Uterus (tissue), 4 donors: ENCODE results near the gene TMEM30A. TPM values are rescaled to one million over a fixed set of nuclear protein-coding genes. Genes with fewer than 3 reads are reported as not detected.

Source experiments
- DNase-seq, 2 donors: peaks; one replicate each; pipeline ENCODE4 v3.0.0-alpha.2; 2019 to 2020
- H3K27ac ChIP-seq, 2 donors: fragments of 200-600 bp; sonication (generic); 1 replicate in 1 of 2; 2 replicates in 1 of 2; pipeline ENCODE4 v1.5.1; 2016 to 2018
- H3K27me3 ChIP-seq, 2 donors: fragments of 200-600 bp; sonication (generic); one replicate each; pipeline ENCODE4 v1.5.1; 2018 to 2019; ENCODE audit warnings: control low read depth in 1 of 2
- H3K36me3 ChIP-seq, 2 donors: fragments of 200-600 bp; sonication (generic); one replicate each; pipeline ENCODE4 v1.5.1; 2019; ENCODE audit warnings: control low read depth in 1 of 2
- H3K4me1 ChIP-seq, 2 donors: fragments of 200-600 bp; sonication (generic); one replicate each; pipeline ENCODE4 v1.5.1; 2018 to 2019; ENCODE audit warnings: control low read depth in 1 of 2
- H3K4me3 ChIP-seq, 2 donors: fragments of 200-600 bp; sonication (generic); 1 replicate in 1 of 2; 2 replicates in 1 of 2; pipeline ENCODE4 v1.5.1; 2018 to 2019; ENCODE audit warnings: mild to moderate bottlenecking in 1 of 2
- H3K9me3 ChIP-seq, 2 donors: fragments of 200-600 bp; sonication (generic); one replicate each; pipeline ENCODE4 v1.5.1; 2019; ENCODE audit warnings: control low read depth in 1 of 2
- POLR2A ChIP-seq, 2 donors: fragments of 450-650 bp; IDR thresholded peaks; one replicate each; pipeline ENCODE4 v1.6.1; 2016; ENCODE audit warnings: antibody characterized with exemption in 2 of 2, mild to moderate bottlenecking in 1 of 2, moderate library complexity in 1 of 2
- intact Hi-C: fragments of 100-400 bp; cut with DNase I; formaldehyde crosslinking; loops from one replicate; pipeline ENCODE4 v1.15.1; 2023; ENCODE audit warnings: low total_unique reads
- total RNA-seq, 4 donors: library from RNA; depleted of rRNA in 3 of 4; stranded (reverse); fragments of >200 nt in 3 of 4; gene quantifications; one replicate each; pipeline versions ENCODE4 v1.1.0 to v1.2.4, GENCODE V29; 2014 to 2023
- TF ChIP-seq, protein P1 (sequence below), 4 experiments: fragments of 200-600 bp in 2 of 4; fragments of 450-650 bp in 2 of 4; sonication (generic) in 2 of 4; IDR thresholded peaks; one replicate each; pipeline ENCODE4 v1.5.1; 2016 to 2019; ENCODE audit warnings: antibody characterized with exemption in 4 of 4, mild to moderate bottlenecking in 2 of 4, moderate library complexity in 1 of 4
- donor health status: DM: yes; HTN: yes; CAD: no.

TMEM30A gene
- total RNA-seq, 4 donors from 2014 or later, result 71.0 to 194 (median 125) TPM

DNA sequence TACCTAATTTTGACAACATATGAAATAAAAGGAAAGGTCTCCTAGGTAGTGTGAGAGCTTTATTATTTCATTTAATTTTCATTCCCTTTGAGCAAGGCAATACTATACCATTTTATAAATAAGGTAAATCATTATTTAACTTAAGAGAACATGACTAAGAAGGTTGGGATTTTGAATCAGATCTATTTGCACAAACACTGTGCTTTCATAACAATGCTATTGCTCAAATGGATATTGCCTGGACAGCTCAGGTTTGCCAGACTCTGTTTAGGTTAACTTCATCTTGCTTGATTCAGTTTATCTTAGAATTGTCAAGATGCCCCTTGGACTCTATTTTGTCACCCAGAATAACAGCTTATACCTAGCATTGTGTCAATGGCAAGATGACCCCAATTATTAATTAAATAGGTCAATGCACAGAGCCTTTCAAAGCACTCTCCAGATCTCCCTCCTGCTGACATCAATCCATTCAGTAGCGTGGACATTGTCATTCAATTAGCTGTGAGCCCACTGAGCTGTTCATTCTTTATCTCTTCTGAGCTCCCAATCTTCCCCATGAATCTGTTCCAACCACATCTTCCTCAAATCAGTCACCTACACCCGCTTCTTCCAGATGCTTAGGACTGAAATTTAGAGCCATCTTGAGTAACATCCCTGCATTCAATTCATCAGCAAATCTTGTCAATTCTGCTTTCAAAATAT is 42.1 kb upstream of the TMEM30A start:
- no peak overlapping the region for H3K4me3 ChIP-seq
- TF ChIP-seq POLR2A (IDR thresholded peaks at IDR 0.05), result no peak
- H3K27ac ChIP-seq, result no peak overlapping the region
- H3K36me3 ChIP-seq, result no peaks in the 10 kb centered on the region
- no peaks in the 10 kb centered on the region for H3K9me3 ChIP-seq
- H3K4me1 ChIP-seq, result no peaks in the 10 kb centered on the region
- DNase-seq, result no peak
- intact Hi-C loops, result no loop called here
- no peaks in the 10 kb centered on the region for H3K27me3 ChIP-seq

DNA sequence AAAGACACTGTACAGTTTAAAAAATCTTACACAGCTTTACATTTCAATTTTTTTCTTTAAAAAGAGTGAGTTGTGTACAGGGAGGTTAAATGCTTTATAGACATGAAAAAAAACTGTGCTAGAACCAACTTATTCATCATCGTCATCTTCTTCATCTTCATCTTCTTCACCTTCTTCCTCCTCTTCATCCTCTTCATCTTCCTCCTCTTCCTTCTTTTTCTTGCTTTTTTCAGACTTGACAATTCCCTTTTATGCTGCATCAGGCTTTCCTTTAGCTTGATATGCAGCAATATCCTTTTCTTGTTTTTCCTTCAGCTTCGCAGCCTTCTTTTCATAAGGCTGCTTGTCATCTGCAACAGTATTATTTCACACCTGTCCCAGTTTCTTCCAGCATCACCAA is 34.3 kb upstream of the TMEM30A start:
- no peak for TF ChIP-seq POLR2A (IDR thresholded peaks at IDR 0.05)
- TF ChIP-seq, protein P1, sequence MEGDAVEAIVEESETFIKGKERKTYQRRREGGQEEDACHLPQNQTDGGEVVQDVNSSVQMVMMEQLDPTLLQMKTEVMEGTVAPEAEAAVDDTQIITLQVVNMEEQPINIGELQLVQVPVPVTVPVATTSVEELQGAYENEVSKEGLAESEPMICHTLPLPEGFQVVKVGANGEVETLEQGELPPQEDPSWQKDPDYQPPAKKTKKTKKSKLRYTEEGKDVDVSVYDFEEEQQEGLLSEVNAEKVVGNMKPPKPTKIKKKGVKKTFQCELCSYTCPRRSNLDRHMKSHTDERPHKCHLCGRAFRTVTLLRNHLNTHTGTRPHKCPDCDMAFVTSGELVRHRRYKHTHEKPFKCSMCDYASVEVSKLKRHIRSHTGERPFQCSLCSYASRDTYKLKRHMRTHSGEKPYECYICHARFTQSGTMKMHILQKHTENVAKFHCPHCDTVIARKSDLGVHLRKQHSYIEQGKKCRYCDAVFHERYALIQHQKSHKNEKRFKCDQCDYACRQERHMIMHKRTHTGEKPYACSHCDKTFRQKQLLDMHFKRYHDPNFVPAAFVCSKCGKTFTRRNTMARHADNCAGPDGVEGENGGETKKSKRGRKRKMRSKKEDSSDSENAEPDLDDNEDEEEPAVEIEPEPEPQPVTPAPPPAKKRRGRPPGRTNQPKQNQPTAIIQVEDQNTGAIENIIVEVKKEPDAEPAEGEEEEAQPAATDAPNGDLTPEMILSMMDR (IDR thresholded peaks at IDR 0.05), result no peak
- intact Hi-C loops, result no loop called here
- Histone ChIP-seq H3K27me3 (no peaks in the 10 kb centered on the region), H3K4me1 (no peaks in the 10 kb centered on the region), H3K4me3 (no peak overlapping the region), H3K9me3 (no peaks in the 10 kb centered on the region), H3K36me3 (no peaks in the 10 kb centered on the region), H3K27ac (no peak overlapping the region)
- DNase-seq, result no peak

DNA sequence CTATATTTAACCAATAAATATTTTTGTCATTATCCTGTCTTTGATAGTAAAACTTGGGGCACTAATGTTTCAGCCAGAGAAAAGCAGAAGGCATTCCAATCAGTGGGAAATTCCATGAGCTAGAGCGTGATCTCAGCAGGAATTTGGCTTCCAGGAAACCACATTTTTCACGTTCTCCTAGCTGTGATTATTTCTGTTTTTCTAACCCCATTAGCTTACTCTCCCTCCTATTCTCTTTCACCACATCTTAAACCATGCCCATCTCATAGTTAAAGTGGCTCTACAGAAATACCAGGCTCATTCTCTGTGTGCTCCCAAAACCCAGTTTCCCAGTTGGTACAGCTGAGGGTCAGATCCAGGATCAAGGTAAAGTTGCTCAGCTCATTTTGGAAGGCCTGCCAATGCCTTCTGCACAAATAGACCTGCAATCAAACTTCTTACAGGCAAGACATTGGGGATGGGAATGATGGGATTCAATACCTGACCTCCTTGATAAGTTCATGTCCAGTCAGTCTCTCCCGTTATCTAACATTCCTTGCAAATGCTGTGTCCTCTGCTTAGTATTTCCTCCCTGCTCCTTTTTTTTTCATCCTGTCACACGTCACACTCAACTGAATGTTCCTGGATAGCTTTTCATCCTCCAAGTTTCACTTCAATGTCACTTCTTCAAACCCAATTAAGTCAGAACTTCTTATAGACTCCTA is 33.1 kb upstream of the TMEM30A start:
- intact Hi-C loops, result no loop called here
- Histone ChIP-seq H3K4me1 (no peaks in the 10 kb centered on the region), H3K27me3 (no peaks in the 10 kb centered on the region), H3K36me3 (no peaks in the 10 kb centered on the region), H3K9me3 (no peaks in the 10 kb centered on the region), H3K4me3 (no peak overlapping the region), H3K27ac (peak overlapping the region; percentile 24 to 45)
- DNase-seq, result no peak
- TF ChIP-seq POLR2A (IDR thresholded peaks at IDR 0.05), result no peak
- TF ChIP-seq, protein P1 (IDR thresholded peaks at IDR 0.05), result no peak

DNA sequence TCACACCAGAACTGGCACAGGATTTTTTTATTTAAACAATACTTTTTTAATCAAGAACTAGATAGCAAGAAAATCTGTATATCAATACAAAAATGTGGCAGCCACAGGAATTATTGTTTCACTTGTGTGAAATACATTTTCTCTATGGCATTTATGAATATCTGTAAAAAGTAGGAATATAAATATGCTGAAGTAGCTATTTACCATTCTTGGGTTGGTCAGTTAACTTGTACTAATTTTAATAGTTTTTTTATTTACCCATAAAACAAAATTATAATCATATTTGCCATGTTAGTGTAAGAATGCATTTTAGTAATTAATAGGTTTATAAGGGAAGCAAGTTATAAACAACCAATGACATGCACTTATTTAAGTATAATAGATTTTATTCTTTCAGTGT is 31.4 kb upstream of the TMEM30A start:
- H3K36me3 ChIP-seq, result no peaks in the 10 kb centered on the region
- no peak overlapping the region for H3K4me3 ChIP-seq
- no peak overlapping the region for H3K27ac ChIP-seq
- H3K27me3 ChIP-seq, result no peaks in the 10 kb centered on the region
- H3K9me3 ChIP-seq, result no peaks in the 10 kb centered on the region
- intact Hi-C loops, result no loop called here
- H3K4me1 ChIP-seq, result no peaks in the 10 kb centered on the region
- no peak for TF ChIP-seq POLR2A (IDR thresholded peaks at IDR 0.05)
- TF ChIP-seq, protein P1 (IDR thresholded peaks at IDR 0.05), result no peak
- DNase-seq, result no peak

DNA sequence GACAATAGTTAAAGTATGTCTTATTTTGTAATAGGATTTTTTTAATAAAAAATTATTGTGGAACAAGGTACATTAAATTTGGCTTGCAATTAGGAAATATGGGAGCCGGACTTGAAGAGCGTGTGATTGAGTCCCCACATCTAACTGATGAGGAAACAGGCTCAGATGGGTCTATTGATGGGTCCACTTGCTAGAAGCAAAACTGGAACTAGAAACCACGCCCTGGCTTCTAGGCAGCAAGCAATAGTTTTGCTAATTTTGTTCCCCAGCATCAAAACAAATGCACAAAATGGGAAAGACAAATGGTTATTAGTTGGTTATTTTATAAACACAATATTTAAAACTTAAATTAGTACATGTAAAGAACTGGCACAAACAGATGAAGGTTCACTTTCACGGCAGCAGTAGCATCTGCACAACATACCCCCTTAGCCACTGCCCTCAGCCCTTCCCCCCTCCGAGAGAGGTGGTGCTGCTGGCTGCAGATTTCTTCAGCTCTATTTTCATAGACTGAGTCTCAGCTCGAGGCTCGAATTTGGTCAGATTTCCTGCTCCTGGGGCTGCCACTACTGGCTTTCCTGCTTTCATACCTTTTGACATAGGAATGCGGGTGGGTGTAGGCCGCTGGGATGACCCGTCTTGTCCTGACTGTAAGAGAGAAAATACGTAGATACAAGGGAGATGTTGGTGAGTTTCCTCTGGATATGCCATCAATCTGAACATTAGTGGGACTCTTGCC is 23.8 kb upstream of the TMEM30A start:
- TF ChIP-seq, protein P1 (IDR thresholded peaks at IDR 0.05), result no peak
- TF ChIP-seq POLR2A (IDR thresholded peaks at IDR 0.05), result no peak
- no peak overlapping the region for H3K4me3 ChIP-seq
- H3K36me3 ChIP-seq, result no peaks in the 10 kb centered on the region
- DNase-seq, result no peak
- H3K27me3 ChIP-seq, result no peaks in the 10 kb centered on the region
- H3K27ac ChIP-seq, result no peak overlapping the region
- no peaks in the 10 kb centered on the region for H3K9me3 ChIP-seq
- no peaks in the 10 kb centered on the region for H3K4me1 ChIP-seq
- intact Hi-C loops, result no loop called here
